Measurements from ENCODE around the gene DPYD.

DPYD gene

DNA sequence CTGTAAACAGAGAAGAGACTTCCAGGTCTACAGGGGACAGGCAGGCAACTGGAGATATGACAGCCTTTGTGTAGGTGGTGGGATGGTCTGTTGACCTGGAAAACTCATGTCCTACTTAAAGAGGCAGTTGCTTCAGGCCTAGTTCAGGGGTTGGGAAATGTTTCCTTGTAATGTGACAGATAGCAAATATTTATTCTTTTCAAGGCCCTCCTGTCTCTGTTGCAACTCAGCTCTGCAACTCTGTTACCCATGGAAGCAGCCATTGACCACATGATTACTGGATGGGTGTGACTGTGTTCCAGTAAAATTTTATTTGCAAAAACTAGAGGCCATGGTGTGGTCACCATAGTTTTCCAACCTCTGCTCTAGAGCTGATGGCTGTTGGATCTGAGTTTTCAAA lies 857.3 kb downstream of the DPYD start:
- TF ChIP-seq ELF4 (IDR thresholded peaks at IDR 0.05): no peak
- POLR2A ChIA-PET: no interaction called here
- CTCF ChIA-PET: no interaction called here
- no peak for DNase-seq (ENCODE audit: extremely low spot score)

GRCh38 chr1:97061604-97062003 lies 859.2 kb downstream of the DPYD start:
- ChIA-PET POLR2A (no interaction called here), CTCF (no interaction called here)
- DNase-seq (ENCODE audit: extremely low spot score): no peak
- TF ChIP-seq FOXM1 (IDR thresholded peaks at IDR 0.05; ENCODE audit: borderline replicate concordance): no peak
- no peak for TF ChIP-seq PKNOX1 (IDR thresholded peaks at IDR 0.05)
- TF ChIP-seq SUZ12 (IDR thresholded peaks at IDR 0.05): no peak
- no peak for TF ChIP-seq FOXK2 (IDR thresholded peaks at IDR 0.05)
- no peak for TF ChIP-seq FOXA1 (IDR thresholded peaks at IDR 0.05)
- TF ChIP-seq BHLHE40 (IDR thresholded peaks at IDR 0.05; ENCODE audit: borderline replicate concordance): no peak
- no peak for TF ChIP-seq NFRKB (IDR thresholded peaks at IDR 0.05)
- no peak for TF ChIP-seq L3MBTL2 (conservative IDR thresholded peaks at IDR 0.05)
- no peak for TF ChIP-seq HDGF (IDR thresholded peaks at IDR 0.05; ENCODE audit: borderline replicate concordance)
- TF ChIP-seq CTBP1 (IDR thresholded peaks at IDR 0.05; ENCODE audit: borderline replicate concordance): no peak
- no peak for TF ChIP-seq LEF1 (IDR thresholded peaks at IDR 0.05; ENCODE audit: borderline replicate concordance)
- no peak for TF ChIP-seq ARNT (IDR thresholded peaks at IDR 0.05)
- no peak for TF ChIP-seq ELF4 (IDR thresholded peaks at IDR 0.05)
- no peak for TF ChIP-seq TARDBP (IDR thresholded peaks at IDR 0.05)
- no peak for TF ChIP-seq ZNF384 (IDR thresholded peaks at IDR 0.05)
- TF ChIP-seq SP1 (IDR thresholded peaks at IDR 0.05): no peak

DNA sequence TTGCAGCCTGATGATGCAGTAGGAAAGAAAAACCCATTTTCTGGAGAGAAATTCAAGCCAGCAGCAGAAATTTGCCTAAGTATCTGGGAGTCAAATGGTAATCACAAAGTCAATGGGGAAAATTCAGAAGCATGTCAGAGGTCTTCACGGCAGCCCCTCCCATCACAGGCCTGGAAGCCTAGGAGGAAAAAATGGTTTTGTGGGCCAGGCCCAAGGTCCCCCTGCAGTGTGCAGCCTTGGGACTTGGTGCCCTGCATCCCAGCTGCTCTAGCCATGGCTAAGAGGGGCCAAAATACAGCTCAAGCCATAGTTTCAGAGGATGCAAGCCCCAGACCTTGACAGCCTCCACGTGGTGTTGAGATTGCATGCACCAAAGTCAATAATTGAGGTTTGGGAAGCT lies 864.4 kb downstream of the DPYD start:
- POLR2A ChIA-PET: no interaction called here

DNA sequence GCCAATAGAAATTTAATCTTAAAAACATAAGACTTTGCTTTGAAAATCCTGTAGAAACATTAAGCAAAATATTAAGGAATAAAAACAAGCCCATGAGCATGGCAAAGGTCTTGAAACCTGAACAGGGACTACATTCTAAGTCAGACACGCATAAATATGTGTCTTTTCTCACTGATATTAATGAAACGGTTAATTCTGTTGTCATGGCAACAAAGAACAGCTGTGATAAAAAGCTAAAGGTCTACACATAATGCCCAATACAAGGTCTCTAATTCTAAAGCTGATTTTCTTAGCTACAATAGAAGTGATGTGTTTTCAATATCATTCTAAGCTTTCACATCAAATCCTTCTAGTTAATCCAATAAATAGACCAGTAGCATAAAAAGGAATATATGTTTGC lies 867.6 kb downstream of the DPYD start:
- TF ChIP-seq CTBP1 (IDR thresholded peaks at IDR 0.05; ENCODE audit: borderline replicate concordance) (no peak), PKNOX1 (IDR thresholded peaks at IDR 0.05) (no peak), L3MBTL2 (conservative IDR thresholded peaks at IDR 0.05) (no peak), ZNF384 (IDR thresholded peaks at IDR 0.05) (no peak), NFRKB (IDR thresholded peaks at IDR 0.05) (no peak), FOXM1 (IDR thresholded peaks at IDR 0.05; ENCODE audit: borderline replicate concordance) (no peak), LEF1 (IDR thresholded peaks at IDR 0.05; ENCODE audit: borderline replicate concordance) (no peak), FOXK2 (IDR thresholded peaks at IDR 0.05) (no peak), SP1 (IDR thresholded peaks at IDR 0.05) (no peak), SUZ12 (IDR thresholded peaks at IDR 0.05) (no peak), HDGF (IDR thresholded peaks at IDR 0.05; ENCODE audit: borderline replicate concordance) (no peak)
- CTCF ChIA-PET: no interaction called here
- POLR2A ChIA-PET: no interaction called here
- no peak for DNase-seq (ENCODE audit: extremely low spot score)

More for the DNA sequence above, 864.4 kb downstream of the DPYD start:
- TF ChIP-seq CTBP1 (IDR thresholded peaks at IDR 0.05; ENCODE audit: borderline replicate concordance) (no peak), ZNF384 (IDR thresholded peaks at IDR 0.05) (no peak), ARNT (IDR thresholded peaks at IDR 0.05) (no peak), PKNOX1 (IDR thresholded peaks at IDR 0.05) (no peak), SP1 (IDR thresholded peaks at IDR 0.05) (no peak), SUZ12 (IDR thresholded peaks at IDR 0.05) (no peak), FOXM1 (IDR thresholded peaks at IDR 0.05; ENCODE audit: borderline replicate concordance) (no peak), ELF4 (IDR thresholded peaks at IDR 0.05) (no peak), NFRKB (IDR thresholded peaks at IDR 0.05) (no peak), BHLHE40 (IDR thresholded peaks at IDR 0.05; ENCODE audit: borderline replicate concordance) (no peak), HDGF (IDR thresholded peaks at IDR 0.05; ENCODE audit: borderline replicate concordance) (no peak), FOXA1 (IDR thresholded peaks at IDR 0.05) (no peak), LEF1 (IDR thresholded peaks at IDR 0.05; ENCODE audit: borderline replicate concordance) (no peak), L3MBTL2 (conservative IDR thresholded peaks at IDR 0.05) (no peak), FOXK2 (IDR thresholded peaks at IDR 0.05) (no peak), TARDBP (IDR thresholded peaks at IDR 0.05) (no peak)
- CTCF ChIA-PET: no interaction called here
- no peak for DNase-seq (ENCODE audit: extremely low spot score)

DNA sequence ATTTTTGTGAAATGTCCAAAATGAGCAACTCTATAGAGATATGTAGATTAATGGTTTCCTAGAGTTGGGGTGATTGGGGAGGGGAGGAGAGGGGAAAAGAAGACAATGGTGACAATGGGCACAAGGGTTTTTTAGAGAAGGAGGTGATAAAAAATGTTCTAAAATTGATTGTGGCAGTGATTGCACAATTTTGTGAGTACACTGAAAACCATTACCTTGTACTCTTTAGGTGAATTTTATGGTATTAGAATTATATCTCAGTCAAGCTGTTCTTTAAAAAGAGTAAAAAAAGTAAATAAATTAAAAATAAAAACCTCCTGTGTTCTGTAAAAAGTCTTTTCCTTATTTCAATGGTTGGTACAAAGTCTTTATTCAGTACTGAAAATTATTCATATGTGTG lies 869.0 kb downstream of the DPYD start:
- DNase-seq (ENCODE audit: extremely low spot score): no peak
- no peak for TF ChIP-seq FOXM1 (IDR thresholded peaks at IDR 0.05; ENCODE audit: borderline replicate concordance)
- TF ChIP-seq FOXA1 (IDR thresholded peaks at IDR 0.05): no peak
- no peak for TF ChIP-seq SUZ12 (IDR thresholded peaks at IDR 0.05)
- TF ChIP-seq NFRKB (IDR thresholded peaks at IDR 0.05): no peak
- no peak for TF ChIP-seq LEF1 (IDR thresholded peaks at IDR 0.05; ENCODE audit: borderline replicate concordance)
- no peak for TF ChIP-seq FOXK2 (IDR thresholded peaks at IDR 0.05)
- TF ChIP-seq ARNT (IDR thresholded peaks at IDR 0.05): no peak
- TF ChIP-seq ELF4 (IDR thresholded peaks at IDR 0.05): no peak
- TF ChIP-seq HDGF (IDR thresholded peaks at IDR 0.05; ENCODE audit: borderline replicate concordance): no peak
- no peak for TF ChIP-seq BHLHE40 (IDR thresholded peaks at IDR 0.05; ENCODE audit: borderline replicate concordance)
- no peak for TF ChIP-seq TARDBP (IDR thresholded peaks at IDR 0.05)
- TF ChIP-seq ZNF384 (IDR thresholded peaks at IDR 0.05): no peak
- no peak for TF ChIP-seq SP1 (IDR thresholded peaks at IDR 0.05)
- no peak for TF ChIP-seq L3MBTL2 (conservative IDR thresholded peaks at IDR 0.05)
- TF ChIP-seq PKNOX1 (IDR thresholded peaks at IDR 0.05): no peak
- TF ChIP-seq CTBP1 (IDR thresholded peaks at IDR 0.05; ENCODE audit: borderline replicate concordance): no peak
- CTCF ChIA-PET: no interaction called here
- POLR2A ChIA-PET: no interaction called here

DNA sequence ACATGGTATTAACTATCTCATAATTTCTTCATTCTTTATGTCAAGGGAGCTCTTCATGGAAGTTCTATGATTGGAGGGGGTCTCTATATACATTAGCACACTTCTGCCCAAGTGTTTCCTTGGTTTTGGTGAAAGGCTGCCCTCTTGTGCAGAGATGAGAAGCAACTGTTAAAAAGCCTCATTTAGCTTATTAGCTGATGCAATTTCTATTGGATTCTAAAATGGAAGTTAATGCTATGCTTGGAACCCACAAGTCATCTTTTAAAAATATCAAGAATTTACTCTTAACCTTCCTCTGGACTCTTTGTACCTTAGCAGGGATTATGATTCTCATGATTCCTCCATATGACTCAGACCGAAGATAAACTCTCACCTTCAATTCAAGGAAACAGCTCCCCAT lies 870.3 kb downstream of the DPYD start:
- ChIA-PET POLR2A (no interaction called here), CTCF (no interaction called here)
- peak; percentile 14 for DNase-seq (ENCODE audit: extremely low spot score)
- TF ChIP-seq ZNF384 (IDR thresholded peaks at IDR 0.05) (no peak), CTBP1 (IDR thresholded peaks at IDR 0.05; ENCODE audit: borderline replicate concordance) (no peak), SUZ12 (IDR thresholded peaks at IDR 0.05) (no peak), FOXK2 (IDR thresholded peaks at IDR 0.05) (no peak), BHLHE40 (IDR thresholded peaks at IDR 0.05; ENCODE audit: borderline replicate concordance) (no peak), SP1 (IDR thresholded peaks at IDR 0.05) (no peak), ELF4 (IDR thresholded peaks at IDR 0.05) (no peak), TARDBP (IDR thresholded peaks at IDR 0.05) (no peak), FOXA1 (IDR thresholded peaks at IDR 0.05) (no peak), HDGF (IDR thresholded peaks at IDR 0.05; ENCODE audit: borderline replicate concordance) (no peak), LEF1 (IDR thresholded peaks at IDR 0.05; ENCODE audit: borderline replicate concordance) (no peak), ARNT (IDR thresholded peaks at IDR 0.05) (no peak), NFRKB (IDR thresholded peaks at IDR 0.05) (no peak), PKNOX1 (IDR thresholded peaks at IDR 0.05) (no peak), FOXM1 (IDR thresholded peaks at IDR 0.05; ENCODE audit: borderline replicate concordance) (no peak), L3MBTL2 (conservative IDR thresholded peaks at IDR 0.05) (no peak)

Data from HEK293T (cell line).